GM20431 (cell line): Measurements from ENCODE around the gene TNFAIP1.

Source experiments
- in situ Hi-C: fragments of 300-500 bp; cut with MseI, MboI; formaldehyde crosslinking; loops from one replicate; pipeline ENCODE4 v1.15.0; 2020; ENCODE audit warnings: low sequenced_read_pairs; ENCODE audit not compliant: unreplicated experiment

Gene TNFAIP1

DNA sequence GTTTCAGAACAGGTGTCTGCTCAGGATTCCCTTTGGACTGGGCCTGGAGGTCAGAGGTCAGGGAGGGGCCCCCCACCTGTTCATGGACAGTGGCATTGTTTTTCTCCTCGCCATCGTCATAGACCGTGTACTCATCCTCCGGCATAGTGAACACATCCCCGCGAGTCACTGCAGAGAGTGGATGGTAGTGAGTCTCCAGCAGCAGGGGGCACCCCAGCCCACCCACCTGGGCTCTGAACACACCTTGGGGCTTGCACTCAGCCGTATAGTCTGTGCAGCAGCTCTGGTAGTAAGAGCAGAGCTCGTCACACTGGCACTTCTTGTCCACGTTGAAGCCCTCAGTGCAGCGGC is 34.1 kb downstream of the TNFAIP1 start:
- in situ Hi-C loops, result no loop called here

DNA sequence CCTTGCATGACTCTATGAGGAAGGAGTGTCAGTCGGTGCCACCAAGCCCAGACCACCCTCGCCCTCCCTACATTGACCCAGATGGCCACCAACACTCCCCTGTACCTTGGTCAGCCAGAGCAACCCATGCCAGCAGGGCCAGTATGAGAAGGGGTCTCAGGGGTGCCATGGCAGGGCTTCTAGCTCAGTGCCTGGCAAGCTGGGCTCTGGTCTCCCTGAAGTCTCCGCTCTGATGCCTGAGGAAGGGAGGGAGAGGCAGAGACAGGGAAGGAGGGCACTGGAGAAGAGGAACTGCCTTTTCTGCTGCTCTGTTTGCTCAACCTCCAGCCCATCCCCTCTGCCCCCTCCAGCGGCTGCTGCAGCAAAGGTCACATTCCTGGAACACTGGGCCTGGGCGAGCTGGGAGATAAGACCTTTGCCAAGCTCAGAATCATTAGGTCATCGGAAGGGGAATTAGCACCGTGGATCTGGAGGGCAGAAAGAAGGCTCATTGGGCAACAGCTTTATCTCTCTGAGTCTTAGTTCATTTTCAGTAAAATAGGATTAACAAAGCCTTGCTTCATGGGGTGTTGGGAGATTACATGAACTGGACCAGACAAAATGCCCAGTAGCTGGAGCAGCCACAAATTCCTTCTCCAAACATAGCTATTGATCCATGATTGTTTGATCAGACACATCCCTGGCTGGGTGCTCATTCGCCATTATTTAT is 34.6 kb downstream of the TNFAIP1 start, which contains the start of gene VTN:
Gene VTN (minus strand): TSS at position 273 of the 709 bp plus-strand sequence. CDS start 104 bp downstream, at position 169.
- in situ Hi-C loops, result no loop called here

DNA sequence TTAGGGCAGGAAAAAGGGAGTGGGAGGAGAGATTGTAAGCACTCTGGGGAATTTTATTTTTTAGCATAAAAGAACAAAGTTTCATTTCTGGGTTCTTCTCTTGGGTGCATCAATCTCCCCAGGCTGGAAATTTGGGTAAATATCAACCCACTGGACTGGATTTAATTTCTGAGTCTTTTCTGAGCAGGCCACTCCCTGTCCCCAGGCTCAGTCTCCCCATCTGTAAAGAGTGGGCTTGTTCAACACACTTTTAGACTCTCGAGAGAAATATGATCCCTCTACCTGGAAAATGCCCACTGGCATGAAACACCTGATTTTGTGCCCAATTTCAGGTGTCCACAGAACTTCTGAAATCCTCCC is 35.2 kb downstream of the TNFAIP1 start:
- in situ Hi-C loops, result no loop called here

DNA sequence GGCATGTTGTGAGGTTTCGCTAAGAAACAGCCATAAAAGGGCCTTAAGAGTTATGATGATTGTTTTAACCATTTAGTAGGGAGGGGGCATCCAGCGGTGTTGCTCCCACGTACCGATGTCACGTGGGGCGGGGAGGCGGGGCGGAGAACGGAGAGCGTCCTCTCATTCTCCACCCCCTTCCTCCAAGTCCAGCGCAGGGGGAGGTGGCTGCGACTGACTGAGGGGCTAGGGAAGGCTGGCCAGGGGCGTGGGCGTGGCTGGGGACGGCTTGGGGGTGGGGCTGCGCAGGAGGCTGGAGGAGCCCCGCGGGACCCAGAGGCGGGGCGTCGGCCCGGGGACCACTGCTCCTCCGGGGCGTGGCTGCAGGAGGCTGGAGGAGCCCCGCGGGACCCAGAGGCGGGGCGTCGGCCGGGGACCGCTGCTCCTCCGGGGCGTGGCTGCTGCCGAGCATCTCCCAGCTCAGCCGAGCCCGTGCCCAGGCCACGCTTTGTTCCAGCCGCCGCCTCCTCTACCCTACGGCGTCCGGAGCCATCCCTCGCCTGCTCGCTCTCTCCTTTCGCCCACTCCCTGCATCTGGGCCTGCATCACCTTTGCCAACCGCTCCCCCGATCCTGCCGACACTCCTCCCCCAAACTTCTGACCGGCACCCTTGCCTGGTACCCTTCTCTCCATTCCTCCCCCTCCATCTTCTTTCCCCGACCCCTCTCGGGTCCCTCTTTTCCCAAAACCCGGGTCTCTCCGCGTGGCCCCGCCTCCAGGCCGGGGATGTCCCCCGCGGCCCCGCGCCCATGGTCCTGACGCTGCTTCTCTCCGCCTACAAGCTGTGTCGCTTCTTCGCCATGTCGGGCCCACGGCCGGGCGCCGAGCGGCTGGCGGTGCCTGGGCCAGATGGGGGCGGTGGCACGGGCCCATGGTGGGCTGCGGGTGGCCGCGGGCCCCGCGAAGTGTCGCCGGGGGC is 36.0 kb downstream of the TNFAIP1 start, which contains the start of gene SARM1:
Gene SARM1 (plus strand): TSS at position 450 of the 958 bp plus-strand sequence. CDS start 339 bp downstream, at position 789.
- in situ Hi-C loops, result no loop called here

DNA sequence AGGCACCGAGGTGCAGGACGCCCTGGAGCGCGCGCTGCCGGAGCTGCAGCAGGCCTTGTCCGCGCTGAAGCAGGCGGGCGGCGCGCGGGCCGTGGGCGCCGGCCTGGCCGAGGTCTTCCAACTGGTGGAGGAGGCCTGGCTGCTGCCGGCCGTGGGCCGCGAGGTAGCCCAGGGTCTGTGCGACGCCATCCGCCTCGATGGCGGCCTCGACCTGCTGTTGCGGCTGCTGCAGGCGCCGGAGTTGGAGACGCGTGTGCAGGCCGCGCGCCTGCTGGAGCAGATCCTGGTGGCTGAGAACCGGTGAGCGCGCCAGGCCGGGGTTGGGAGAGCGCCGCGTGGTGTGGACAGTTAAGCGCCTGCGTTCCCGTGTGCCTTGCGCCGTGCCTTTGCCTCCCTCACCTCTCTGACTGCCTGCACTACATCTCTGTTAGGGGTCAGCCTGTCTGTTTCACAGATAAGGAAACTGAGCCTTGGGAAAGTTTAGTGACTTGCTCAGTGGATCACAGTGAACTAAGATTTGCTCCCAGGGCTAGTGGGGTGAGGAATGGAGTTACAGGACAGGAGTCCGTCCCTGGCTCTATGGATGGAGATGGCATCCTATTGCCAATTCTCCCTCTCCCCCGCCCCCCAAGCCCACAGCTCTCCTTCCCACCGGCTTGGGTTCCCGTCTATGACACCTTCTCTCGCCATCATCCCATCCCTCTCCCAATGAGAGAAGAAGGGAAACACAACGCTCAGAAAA is 36.8 kb downstream of the TNFAIP1 start:
- in situ Hi-C loops, result no loop called here

DNA sequence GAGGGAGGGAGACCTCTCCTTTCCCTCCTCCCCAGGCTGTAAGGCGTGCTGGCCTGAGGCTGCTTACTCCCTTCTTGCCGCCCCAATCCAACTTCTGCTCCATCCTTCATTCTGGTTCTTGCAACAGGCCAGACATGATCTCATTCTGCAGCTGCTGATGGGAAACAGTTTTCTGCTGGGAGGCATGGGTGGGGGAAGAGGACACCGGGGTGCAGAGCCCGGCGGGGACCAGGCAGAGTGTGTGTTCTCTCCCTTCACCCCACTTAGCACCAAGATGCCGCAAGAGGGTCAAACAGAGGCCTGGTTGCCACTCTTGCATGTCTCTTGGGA is 37.3 kb downstream of the TNFAIP1 start:
- in situ Hi-C loops, result no loop called here

DNA sequence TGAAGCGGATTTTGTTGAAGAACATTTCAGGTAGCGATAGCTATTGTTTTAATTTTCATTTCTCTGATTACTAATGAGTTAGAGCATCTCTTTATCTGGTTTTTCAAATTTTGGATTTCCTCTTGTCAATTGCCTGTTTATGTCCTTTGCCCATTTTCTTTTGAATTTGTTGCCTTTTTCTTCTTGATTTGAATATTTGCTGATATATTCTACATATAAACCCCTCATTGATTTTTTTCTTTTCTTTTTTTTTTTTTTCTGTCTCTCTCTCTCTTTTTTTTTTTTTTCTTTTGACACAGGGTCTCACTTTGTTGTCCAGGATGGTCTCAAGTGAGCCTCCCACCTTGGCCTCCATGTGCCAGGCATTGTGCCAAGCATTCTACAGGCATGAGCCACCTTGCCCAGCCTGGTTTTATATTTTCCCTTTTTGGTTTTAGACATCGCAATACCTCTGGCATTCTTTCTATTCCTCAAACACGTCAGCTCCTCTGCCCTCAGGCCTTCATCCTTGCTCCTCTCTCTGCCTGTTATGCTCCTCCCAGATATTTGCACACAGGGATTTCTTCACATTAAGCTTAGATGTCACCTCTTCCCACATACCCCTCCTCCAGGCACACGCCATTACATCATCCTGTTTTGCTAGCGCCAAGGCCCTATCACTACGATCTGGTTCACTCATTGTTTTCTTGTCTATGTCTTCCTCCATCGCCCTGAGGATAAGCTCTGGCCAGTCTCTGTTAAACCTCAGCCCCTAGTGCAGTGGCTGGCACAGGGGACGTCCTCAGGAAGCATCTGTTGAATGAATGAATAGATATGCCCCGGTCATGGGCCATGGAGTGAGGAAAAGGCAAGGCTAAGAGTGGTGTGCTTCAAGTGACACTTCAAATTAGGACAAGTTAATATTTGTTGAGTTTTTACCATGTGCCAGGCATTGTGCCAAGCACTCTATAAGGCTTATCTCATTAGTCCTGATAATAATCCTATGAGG is 44.5 kb downstream of the TNFAIP1 start:
- in situ Hi-C loops, result no loop called here

DNA sequence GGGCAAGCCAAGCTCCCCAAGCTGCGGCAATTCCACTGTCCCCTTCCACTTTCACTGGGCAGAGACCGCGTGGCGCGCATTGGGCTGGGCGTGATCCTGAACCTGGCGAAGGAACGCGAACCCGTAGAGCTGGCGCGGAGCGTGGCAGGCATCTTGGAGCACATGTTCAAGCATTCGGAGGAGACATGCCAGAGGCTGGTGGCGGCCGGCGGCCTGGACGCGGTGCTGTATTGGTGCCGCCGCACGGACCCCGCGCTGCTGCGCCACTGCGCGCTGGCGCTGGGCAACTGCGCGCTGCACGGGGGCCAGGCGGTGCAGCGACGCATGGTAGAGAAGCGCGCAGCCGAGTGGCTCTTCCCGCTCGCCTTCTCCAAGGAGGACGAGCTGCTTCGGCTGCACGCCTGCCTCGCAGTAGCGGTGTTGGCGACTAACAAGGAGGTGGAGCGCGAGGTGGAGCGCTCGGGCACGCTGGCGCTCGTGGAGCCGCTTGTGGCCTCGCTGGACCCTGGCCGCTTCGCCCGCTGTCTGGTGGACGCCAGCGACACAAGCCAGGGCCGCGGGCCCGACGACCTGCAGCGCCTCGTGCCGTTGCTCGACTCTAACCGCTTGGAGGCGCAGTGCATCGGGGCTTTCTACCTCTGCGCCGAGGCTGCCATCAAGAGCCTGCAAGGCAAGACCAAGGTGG is 45.7 kb downstream of the TNFAIP1 start:
- in situ Hi-C loops, result no loop called here

DNA sequence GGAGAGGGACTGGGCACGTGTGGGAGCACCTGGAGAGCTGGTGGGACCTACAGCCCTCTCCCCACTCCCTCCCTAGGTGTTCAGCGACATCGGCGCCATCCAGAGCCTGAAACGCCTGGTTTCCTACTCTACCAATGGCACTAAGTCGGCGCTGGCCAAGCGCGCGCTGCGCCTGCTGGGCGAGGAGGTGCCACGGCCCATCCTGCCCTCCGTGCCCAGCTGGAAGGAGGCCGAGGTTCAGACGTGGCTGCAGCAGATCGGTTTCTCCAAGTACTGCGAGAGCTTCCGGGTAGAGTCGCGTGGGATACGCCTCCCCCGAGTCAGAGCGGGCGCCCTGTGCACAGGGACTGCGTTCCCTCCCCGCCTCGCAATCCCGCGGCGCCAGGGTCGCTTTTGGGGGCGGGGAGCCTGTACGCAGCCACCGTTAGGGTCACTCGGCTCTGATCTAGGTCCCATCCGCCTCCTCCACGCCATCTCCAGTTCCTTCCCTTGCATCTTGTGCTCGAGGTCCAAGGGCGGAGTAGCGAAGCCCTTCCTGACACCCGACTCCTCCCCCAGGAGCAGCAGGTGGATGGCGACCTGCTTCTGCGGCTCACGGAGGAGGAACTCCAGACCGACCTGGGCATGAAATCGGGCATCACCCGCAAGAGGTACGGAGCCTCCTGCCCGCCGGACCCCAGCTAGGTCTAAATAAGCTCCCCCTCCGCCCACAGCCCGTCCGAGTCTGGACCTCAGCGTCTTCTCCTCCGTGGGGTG is 48.9 kb downstream of the TNFAIP1 start:
- in situ Hi-C loops, result no loop called here

DNA sequence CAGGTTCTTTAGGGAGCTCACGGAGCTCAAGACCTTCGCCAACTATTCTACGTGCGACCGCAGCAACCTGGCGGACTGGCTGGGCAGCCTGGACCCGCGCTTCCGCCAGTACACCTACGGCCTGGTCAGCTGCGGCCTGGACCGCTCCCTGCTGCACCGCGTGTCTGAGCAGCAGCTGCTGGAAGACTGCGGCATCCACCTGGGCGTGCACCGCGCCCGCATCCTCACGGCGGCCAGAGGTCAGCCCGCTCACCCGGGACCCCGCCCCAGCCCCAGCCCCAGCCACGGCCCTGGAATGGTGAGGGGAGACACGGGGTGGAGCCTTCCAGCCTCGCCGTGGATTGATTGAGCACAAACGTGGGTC is 49.5 kb downstream of the TNFAIP1 start:
- in situ Hi-C loops, result no loop called here

DNA sequence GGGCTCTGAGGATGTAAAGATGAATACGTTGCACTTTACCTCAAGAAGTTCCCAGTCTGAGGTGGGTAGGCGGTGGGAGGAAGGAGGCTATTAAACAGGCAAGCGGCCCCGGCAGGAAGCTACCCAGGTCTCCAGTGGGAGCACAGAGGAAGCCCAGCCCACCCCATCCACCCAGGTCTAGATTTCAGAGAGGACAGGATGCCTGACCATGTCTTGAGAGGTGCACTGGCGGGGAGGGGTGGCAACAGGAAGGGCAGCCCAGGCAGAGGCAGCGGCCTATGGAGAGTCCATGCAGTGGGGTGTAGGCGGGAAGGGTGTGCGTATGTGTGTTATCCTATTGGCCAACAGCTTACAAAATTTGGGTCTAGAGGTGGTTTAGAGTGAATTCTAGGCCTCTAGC is 49.8 kb downstream of the TNFAIP1 start:
- in situ Hi-C loops, result no loop called here

DNA sequence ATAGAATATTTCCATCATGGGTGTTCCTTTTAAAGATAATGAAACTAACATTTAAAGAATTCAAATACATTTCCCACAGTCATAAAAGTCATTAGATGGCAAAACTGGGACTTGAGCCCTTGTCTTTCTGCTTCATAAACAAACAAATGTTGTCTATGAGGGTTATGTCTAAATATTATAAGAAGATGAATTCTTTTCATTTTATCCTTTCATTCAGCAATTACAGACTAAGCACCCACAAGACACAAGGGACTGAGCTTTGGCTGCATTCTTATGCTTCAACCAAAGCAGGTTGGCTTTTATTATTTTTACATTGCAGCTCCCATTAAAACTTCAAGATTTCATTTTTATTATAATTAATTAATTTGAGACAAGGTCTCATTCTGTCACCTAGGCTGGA is 50.8 kb downstream of the TNFAIP1 start:
- in situ Hi-C loops, result no loop called here

DNA sequence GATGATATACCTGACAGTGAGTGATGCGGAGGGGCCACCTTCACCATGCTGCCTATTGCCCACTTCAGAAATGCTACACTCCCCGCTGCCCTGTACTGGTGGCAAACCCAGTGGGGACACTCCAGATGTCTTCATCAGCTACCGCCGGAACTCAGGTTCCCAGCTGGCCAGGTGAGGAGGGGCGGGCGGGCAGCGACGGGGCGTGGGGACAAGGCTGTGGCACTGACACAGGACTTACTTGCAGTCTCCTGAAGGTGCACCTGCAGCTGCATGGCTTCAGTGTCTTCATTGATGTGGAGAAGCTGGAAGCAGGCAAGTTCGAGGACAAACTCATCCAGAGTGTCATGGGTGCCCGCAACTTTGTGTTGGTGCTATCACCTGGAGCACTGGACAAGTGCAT is 52.5 kb downstream of the TNFAIP1 start:
- in situ Hi-C loops, result no loop called here

DNA sequence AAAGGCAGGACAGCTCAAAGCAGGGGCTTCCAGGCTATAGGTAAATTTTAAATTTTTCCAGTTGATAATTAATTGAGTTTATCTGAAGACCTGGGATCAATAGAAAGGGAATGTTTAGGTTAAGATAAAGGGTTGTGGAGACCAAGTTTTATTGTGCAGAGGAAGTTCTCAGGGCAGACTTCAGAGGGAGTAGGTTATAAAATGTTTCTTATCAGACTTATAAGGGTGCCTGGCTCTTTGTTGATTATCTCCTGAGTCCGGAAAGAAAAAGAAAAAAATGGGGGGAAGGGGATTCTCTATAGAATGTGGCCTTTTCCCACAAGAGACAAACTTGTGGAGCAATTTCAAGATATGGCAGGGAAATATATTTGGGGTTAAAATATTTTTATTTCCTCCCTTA is 54.6 kb downstream of the TNFAIP1 start:
- in situ Hi-C loops, result no loop called here

DNA sequence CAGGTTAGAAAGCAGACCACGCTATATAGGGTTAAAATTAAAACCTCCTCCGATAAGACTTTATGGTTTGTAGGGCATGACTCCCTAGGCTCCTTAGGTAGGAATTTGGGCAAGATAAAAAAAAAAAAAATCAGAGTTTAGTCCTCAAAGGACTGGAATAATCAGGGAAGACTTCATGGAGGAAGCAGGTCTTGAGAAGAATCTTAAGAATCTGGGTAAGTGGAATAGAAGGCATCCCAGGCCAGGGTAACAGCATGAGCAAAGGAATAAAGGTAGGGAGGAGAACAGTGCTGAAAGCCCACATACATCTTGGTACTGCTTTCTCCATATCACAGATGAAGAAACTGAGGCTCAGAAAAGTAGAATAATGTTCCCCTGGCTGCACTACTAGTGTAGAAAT is 55.0 kb downstream of the TNFAIP1 start:
- in situ Hi-C loops, result no loop called here

DNA sequence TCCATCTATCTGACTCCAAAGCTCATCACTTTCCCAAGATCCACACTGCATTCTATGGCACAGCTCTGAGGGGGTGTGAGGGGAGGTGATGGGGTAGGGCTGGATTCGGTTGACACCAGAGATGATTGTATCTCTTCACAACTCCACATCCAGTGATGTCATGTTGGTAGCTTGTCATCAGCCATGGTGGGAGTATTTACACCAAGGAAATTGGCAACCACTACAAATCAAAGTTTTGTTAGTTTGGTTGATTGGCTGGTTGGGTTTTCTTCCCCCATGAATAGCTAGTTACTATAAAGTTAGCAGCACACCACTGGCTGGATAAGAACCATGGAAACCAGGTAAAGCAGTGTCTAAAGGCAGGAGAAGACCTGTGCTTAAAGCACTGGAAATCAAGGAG is 55.4 kb downstream of the TNFAIP1 start:
- in situ Hi-C loops, result no loop called here

DNA sequence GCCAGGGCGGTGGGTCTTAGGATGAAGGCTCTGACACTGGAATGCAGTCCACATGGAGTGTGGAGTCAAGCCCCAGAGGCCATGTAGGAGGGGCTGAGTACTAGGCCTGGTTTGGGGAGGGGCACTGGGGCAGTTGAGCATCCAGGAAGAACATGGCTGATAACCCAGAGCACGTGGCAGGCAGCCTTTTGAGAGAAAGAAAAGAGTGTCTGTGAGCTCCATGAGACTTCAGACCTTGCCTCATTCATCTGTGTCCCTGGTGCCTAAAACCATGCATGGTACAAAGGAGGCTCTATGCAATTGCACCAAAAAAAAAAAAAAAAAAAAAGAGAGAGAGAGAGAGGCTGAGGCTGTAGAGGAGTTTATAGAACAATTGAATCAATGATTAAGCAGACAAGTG is 55.8 kb downstream of the TNFAIP1 start:
- in situ Hi-C loops, result no loop called here

DNA sequence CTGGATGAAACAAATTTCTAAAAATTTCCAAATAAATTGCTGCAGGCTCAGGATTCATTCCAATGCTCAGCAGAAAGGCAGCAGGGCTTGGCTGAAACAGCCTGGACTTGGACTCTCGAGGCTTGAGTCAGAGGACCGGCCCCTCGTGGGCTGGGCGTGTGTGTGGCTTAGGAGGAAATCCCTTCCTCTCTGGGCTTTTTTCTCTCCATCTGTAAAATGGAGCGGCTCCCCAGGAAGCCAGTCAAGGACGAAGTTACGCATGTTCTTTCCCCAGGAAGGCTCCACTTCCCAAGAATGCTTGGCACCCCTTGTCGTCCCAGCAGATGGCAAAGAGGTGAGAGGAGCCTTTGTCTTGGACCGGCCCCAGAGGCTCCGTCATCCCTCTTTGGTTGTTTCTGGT is 56.9 kb downstream of the TNFAIP1 start:
- in situ Hi-C loops, result no loop called here
